T1000 (cell line): ENCODE results near the gene SF3A1.
A peak's percentile ranks its signal among the peaks of the same experiment; 100 is the strongest.
"Not testable (repeated sequence)": the region's sequence is repeated elsewhere in the genome, so short reads cannot be mapped to it uniquely, and the experiment has no call there.

Source experiments
- DNase-seq: peaks from one replicate; lab custom pipeline; 2025; ENCODE audit warnings: mixed read lengths; lab: John Stamatoyannopoulos, UW

SF3A1 gene

DNA sequence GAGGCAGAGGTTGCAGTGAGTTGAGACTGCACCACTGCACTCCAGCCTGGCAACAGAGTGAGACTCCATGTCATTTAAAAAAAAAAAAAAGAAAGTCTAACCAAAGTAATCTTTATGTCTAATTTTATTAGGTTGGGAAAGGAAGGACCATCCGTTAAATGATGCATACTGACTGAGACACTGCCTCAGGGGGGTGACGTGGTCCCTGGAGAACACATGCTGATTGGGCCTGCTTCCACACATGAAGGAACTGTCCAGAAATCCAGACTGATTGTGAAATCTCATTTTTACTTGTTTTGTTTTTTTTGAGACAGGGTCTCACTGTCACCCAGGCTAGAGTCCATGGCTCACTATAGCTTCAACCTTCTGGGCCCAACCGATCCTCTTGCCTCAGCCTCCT, 5.5 kb downstream of the SF3A1 start:
- DNase-seq: no peak

DNA sequence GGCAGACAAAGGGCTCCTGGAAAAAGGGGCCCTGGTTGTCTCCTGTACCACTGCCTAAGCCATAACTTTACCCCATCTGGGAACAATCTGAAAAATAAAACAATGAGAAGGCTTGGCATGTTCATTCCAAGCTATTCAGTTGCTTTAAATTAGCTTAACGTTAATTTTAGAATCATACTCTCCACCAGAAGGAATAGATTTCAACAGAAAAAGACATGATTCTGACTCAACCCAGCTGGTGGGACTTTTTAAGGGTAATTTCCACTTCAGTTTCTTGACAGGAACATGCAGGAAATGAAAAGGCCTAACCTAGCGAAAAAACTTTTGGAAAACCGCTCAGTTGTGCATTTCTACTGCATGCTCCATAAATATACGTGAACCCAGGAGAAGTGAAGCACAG, 7.9 kb downstream of the SF3A1 start:
- no peak for DNase-seq

DNA sequence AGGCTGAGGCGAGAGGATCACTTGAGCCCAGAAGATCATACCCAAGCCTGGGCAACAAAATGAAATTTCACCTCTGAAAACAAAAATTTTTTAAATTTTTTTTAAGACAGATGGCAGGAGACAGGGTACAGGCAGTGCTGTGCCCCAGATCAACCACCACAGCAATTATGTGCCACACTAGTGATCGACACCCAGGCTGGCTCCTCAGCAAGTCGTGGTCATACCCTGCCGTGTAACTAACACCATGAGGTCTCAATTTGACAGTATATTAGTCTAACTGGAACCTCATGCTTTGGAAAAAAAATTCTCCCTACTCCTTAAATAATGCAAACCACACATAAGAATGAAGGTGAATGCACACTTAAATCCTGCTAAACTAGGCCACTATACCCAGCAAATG, 8.3 kb downstream of the SF3A1 start:
- no peak for DNase-seq

DNA sequence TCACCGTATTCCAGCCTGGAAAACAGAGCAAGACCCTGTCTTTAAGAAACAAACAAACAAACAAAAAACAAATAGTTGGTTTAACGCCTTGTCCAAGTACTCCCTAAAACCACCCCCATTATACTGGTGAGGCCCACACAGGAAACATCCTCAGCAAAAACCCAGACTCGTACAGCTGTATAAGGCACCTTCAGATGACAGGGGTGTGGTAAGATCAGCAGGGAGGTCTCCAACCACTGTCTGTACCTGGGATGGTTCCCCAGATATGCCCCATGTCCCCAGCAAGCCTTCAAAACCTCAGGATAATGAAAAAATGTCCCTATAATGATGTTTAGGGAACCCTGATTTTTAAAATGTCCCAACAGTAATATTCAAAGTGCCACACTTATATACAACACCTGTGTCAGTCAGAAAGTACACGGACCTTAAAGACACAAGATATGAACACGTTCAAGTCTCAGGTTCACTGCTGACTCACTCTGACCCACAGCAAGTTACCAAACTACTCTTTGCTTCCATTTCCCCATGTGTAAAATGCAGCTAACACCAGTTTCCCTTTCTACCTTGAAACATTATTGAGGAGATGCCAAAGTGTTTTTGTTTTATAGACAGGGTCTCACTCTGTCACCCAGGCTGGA, 9.3 kb downstream of the SF3A1 start:
- DNase-seq: no peak

DNA sequence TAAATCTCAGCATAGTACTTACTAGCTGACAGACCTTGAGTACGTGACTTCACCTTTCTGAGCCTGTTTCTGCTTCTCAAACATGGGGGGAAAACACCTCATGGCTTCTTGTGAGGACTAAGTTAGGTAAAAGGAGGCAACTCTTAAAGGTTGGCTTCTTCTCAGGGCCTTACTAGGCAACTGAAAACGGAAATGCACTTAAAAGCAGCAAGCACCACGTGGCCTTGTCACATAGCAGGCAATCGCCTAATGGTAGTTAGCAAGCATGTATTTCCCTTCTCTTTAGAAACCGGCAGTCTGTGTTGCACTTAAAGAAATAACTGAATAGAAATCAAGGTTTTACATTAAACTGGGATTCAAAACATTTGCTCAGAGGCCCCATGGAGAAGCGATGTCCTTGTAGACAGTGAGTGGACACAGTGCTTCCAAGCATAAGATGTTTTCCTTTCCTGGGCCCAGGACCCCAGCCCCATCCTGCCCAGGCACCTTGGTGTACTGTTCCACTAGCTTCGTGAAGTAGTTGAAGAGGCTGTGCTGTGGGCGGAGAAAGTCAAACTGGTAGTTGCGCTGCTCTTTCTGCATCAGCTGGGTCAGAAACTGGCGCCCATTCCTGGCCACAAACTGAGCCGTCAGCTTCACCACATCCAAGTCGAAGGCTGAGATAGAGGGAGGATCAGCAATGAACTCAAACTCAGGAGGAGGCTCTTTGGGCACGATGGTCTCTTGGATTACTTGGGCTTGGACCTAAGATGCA, 12.1 kb downstream of the SF3A1 start:
- DNase-seq: no peak

DNA sequence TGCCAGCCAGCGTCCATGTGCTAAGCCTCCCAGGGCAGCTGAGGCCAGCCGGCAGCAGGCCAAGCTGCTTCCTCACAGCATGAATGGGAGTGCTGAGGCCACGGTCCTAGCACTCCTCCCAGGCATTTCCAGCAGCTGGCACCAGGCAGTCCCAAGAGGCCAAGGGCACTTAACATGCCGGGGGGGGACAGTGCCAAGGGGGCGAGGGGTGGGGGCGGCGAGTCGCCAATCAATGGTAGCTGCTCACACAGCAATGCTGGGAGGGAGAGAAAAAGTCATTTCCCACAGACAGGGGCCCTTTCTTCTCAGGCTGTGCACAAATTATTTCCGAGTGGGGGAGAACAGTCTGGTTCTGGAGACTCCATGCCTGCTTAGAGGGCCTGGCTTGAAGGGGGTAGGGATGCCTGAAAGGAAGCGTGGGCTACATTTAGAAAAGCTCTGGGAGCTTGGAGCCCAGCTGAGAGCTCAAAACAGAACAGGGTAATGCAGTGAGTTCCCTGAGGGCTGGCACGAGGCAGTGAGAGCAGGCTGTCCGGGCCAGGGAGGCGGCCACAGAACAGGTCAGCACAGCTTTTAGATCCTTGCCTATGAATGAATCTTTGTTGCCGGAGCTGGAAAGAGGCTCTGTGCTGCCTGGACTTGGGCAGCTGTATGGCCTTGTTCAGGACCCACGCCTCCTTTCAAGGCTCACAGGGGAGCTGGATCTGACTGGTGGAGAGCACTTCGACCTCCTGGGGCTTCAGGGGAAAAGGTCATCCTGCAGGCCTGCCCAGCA, 15.6 kb downstream of the SF3A1 start:
- no peak for DNase-seq

DNA sequence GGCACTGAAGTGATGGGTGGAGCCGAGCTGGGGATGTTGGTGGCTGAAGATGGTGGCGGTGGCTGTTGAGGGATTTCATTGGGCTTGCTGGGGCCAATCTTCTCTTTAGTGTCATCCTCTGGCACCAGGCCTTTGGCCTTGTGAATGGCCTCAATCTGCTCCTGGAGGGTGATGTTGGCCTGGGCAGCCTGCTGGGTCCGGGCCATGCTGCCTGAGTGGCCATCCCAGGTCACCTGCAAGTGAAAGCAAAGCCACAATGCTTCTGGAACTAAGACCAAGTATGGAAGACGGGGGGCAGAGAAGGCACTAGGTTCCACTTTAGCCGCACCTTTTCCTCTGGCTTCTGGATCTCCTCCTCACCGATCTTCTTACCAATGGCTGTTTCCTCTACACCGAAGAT, 17.9 kb downstream of the SF3A1 start:
- no peak for DNase-seq

DNA sequence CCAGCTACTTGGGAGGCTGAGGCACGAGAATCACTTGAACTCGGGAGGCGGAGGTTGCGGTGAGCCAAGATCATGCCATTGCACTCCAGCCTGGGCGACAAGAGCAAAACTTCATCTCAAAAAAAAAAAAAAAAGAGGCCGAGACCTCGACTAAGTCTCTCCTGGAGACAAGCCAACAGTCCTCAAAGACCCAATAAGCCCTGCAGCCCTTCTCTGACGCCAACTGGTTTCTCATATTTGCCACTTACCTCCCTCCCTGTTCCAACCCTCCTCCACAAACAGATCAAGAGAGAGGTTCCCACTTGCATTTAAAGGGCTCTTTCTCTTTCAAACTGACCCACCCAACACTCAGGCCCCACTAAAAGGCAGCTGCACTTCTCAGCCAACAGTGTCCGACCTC, 18.4 kb downstream of the SF3A1 start:
- not testable (repeated sequence) for DNase-seq

DNA sequence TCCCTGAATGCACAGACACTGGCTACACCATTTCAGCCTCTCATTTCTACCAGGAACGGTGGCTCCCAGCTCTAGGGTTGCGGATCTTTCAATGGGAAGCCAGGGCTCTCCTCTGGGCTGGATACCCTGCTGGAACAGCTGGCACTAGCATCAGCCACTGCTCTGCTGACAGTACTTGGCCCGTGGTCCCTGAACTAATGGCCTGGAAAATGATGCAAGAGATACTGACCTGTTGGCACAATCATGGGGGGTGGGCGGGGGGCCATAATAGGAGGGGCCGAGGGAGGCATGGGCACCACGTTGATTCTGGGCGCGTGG, 19.3 kb downstream of the SF3A1 start:
- no peak for DNase-seq

DNA sequence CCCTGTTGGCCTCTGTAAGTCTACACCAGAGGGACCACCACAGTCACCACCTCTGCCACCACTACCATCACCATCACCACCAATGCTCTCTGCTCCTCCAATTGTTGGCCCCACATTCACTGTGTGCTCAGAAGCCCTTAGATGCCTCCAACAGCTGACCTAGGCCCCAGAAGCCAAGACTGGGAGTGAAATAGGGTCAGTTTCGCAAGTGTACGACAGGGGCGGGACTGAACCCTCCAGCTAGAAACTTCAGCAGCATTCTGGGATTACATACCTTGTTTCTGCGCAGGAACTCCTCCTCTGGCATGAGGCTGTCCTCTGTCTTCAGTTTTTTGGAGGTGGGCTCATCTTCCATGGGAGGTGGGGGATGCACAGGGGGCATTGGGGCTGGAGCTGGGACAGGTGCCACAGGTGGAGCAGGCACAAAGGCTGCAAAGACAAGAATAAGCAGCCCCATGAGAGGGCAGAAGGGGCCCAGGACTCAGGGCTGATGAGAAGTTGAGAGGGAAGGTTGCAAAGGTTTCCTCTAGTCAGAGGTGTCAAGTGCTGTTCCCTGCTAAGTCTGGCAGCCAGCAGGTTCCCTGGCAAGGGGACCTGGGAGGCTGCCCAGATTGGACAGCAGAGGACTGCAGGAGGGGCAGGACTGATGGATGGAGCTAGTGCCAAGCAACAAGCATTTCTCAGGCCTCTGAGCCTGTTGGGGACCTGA, 19.8 kb downstream of the SF3A1 start:
- no peak for DNase-seq

DNA sequence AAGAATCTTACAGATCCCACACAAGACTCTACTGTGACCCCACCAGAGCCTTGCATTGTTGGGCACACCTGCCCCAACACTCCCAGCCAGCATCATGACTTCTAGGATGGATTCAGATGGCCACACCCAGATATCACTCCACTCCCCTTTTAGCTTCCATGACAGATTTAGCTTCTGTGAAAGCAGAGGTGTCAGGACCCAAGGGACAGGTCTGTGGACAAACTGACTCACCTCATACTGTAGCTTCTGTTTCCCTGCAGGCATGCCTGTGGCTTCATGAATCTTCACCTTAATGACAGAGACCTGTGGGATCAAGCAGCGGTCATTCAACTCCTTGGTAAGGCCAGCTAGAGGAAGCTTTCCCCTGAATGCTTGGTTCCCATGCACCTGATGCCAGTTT, 21.5 kb downstream of the SF3A1 start:
- no peak for DNase-seq

DNA sequence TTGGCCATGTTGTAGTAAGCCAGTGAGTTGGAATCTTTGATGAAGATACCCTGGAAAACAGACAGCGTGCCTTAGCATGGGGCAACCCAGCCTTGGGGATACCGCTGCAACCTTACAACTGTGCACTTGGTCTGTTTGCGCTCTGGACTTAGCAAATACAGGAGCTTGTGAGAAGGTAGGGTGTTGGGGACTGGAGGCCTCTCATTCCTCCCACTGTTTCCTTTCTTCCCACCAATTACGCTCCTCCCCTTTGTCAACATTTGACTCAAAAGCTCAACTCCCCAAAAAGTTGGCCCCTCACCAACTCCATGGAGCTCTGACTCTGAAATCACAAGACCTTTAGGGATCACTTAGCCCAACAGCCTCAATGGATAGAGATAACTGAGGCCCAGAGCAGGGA, 22.0 kb downstream of the SF3A1 start:
- DNase-seq: no peak

DNA sequence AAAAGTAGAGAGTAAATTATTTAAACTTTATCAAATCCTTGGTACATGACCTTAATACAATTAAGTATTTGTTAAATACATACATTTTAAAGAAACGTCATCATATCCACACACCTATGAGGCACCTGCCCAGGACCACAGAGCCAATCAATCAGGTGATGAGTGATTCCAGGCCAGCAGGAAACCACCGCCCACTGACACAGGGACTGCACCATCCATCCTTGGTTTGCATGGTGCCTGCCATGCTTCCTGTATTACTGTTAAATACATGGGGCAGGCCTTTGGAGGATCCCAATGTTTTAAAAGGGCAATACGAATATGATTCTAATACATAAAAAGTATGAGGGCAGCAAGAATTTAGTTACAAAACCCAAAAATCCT, 23.0 kb downstream of the SF3A1 start:
- DNase-seq: no peak

DNA sequence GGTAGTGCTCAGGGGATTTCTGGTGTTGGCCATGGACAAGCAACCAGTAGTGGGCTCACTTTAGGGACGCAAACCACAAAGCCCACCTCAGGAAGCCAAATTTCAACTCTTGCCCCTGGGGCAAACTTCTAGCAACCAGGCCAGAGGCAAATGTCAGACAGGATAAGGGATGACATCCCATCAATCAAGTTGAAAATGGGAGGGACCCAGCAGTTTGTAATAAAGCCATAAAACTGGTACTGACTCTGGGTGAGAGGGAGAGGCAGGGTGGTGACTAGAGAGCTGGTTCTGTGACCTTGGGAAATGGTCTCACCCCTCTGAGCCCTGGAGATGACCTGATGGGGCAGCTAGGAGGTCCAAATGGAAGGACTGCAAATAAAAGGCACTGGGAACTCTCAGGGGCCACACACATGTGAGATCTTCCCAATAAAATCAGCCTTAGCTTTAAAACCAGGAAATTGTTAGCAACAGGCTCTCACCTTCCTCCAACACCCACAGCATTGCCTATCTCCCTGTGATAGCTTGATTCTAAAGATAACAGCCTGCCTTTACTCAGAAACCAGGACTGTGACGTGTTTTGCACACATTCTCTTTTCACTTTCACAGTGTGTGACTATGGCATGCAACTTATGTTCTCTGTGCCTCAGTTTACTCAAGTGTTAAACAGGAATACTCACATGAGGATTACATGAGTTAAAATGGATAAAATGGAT, 23.5 kb downstream of the SF3A1 start:
- no peak for DNase-seq

DNA sequence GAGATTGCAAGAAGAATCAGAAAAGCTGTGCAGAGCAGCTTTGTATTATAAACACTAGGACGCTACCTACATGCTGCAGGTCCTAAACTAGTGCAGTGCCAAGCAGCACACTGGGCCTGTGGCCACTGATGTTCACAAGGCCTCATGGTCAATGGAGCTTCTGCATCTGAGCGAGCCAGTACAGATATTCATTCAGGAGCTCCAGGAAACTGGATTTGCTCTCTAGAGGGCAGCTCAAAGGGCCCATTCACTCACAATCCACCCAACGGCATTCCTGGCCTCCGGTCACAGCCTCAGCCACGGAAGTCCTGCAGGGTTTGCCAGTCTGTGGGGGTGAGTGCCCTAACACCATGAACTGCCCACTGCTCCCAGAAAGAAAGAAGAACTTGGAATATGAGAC, 24.1 kb downstream of the SF3A1 start:
- DNase-seq: no peak

DNA sequence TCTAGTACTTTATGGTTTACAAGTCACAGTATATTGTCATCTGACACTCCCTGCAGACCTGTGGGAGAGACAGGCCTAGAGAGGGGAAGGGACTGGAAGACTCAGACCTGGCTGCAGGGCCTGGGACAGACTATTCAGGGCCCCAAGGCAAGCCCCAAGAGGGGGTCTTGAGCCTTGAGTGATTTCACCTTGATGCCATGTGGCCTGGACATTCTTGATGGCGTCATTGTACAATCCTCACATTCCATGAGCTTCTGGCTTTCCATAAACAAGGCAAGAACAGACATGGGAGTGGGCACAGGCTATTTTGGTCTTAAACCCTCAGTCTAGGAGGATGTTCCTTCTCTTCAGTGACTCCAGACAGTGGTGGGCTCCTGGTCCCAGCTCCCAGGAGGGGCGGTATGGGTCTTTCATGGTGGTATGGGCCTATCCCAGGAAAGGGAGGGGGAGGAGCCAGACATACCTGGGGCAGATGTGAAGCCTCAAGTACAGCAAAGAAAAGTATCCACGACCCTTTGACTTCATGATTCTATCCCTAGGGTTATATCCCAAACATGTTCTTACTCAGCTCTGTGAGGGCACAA, 28.1 kb downstream of the SF3A1 start:
- no peak for DNase-seq

DNA sequence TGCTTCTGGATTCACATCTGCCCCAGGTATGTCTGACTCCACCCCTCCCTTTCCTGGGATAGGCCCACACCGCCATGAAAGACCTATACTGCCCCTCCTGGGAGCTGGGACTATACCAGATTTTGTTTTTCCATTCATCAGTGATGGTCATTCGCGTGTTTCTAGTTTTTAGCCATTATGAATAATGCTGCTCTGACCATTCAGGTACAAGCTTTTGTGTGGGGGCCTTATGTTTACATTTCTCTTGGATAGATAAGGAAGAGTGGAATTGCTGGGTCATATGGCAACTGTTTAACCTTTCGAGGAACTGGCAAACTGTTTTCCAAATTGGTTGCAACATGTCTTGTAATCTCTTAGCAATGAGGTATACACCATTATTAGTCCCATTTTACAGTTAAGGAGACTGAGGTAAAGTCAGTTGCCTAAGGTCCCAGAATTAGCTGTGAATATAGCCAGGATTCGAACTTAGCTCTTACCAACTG, 28.8 kb downstream of the SF3A1 start:
- DNase-seq: no peak

DNA sequence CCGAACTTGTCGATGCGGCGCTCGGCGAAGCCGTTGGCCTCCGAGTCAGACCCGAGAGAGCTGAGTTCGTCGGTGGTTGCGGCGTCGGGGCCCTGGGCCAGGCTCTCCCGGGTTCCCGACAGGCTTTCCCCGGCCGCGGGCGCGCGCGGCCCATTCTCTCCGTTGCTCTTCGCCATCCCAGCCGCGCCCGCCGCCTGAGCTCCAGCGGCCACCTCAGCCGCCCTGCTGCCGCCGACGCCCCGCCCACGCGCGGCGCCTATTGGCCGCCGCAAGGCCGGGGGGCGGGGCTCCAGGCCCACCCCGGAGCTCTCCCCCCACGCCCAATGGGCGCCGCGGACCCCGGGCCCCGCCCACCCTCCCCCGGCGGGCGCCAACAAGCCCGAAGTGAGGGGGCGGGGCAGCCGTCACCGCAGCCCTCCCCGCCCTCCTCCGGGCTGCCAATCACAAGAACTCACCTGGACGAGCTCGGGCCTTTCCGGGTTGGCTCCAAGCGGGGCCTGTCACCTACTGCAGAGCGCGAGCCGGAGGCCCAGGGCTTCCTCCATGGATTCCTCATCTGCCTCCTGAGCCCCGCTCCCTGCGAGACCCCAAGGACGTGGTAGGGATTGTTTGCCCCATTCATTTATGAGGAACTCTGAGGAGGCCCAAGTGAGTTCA, 29.9 kb downstream of the SF3A1 start, which contains the start of gene TBC1D10A:
Gene TBC1D10A, minus strand, starts transcription at position 236 of the 657 bp plus-strand sequence. Its CDS starts 60 bp downstream, at position 176.
- DNase-seq: peak; percentile 70

DNA sequence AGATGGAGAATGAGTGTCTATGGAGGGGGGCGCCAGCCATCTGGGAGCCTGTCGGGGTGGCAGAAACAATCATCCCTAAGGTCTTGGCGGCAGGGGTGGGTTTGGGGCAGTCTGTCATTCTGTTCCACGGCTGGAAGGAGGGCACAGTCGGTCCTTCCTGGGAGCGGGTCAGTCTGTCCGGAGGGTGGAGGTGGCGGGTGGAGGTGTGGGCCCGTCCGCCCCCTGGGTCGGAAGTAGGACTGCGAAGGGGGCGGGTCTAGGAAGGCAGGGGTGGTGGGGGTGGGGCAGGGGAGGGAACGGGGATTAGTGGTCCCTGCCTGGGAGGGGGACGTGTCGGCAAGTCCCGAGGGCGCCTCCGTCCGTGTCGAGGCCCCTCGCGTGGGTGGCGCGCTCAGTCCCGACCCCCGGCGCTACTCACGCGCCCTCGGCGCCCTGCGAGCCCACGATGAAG, 30.4 kb downstream of the SF3A1 start:
- no peak for DNase-seq

DNA sequence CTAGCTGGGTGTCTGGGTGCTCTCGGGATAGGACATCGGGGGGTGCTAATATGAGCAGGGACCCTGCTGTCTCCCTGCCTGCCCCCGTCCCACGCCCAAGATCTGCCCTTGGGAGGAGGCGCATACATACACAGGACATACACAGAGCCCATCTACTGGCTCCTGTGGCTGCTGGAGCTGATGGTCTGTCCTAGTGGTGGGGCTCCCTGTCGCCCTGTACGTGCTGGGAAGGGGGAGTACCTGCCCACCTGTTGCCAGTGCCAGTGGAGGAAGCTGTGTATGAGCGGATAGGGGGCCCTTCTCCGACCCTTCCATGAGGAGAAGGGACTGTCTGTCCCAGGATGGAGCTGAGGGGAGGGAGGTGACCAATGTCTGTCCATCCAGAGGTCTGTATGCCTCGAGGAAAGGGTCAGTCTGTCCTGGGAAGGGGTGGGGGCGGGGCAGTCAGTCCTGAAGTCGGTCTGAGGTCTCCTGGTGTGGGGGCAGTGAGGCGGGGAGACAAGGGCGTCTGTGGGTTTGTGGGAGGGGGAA, 30.9 kb downstream of the SF3A1 start:
- no peak for DNase-seq
